Ammon's horn (tissue), 1 donor: Measurements from ENCODE around the gene NPAS3.

ENCODE experiments used
- DNase-seq: peaks from one replicate; pipeline ENCODE4 v3.0.0-alpha.2; 2016; ENCODE audit warnings: low spot score

Gene NPAS3

GRCh38 chr14:33680873-33681272 is 742.2 kb downstream of the NPAS3 start:
- DNase-seq: no peak

DNA sequence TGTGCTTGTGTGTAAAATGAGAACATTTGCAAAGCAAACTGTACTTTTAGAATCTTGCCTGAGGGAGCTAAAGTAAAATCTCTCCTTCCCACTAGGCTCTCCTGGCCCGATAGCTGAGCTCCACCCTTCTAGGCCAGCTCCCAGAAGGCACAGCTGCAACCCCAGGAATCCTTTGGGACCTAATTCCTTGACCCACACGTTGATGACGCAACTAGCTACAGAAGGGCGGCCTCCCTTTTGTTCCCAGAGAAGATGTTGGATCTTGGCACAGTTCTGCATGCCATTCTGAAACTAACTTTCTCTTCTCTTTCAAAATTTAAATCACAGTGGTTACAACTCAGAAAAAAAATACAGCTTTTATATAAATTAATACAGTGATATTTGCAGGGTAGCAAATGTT is 744.1 kb downstream of the NPAS3 start:
- peak; percentile 23 for DNase-seq

DNA sequence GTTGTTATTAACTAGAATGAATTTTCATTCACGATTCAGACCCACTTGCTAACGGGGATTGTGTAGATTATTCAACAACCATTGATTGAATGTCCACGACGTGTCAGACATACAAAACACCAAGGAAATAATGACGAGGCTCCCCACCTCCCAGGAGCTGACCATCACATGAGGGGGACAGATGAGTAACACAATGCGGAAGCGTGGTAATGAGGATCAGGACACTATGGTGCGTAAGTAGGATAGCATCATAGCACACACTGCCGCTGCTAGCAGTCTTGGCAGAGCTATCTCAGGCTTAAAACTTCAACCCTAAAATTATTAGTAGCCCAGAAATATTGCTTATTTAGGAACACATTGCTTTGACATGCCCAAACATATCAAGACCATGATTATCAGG is 746.3 kb downstream of the NPAS3 start:
- DNase-seq: no peak

DNA sequence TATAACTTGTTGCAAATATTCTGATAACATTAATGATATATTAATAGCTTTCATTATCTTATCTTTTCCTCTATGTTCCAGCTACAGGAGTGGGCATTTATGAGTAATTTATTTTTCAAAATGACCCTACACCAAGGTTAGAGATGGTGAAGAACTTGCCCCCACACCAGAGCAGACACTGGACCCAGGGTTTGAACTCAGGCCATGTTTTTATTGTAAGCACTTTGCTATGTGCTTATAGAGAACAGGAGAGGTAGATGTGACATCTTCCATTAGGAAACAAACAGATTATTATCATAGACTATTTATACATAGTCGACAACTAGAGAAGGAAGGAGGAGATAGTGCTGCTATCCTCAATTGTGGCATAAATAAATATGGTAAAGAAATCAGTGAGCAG is 747.0 kb downstream of the NPAS3 start:
- no peak for DNase-seq

DNA sequence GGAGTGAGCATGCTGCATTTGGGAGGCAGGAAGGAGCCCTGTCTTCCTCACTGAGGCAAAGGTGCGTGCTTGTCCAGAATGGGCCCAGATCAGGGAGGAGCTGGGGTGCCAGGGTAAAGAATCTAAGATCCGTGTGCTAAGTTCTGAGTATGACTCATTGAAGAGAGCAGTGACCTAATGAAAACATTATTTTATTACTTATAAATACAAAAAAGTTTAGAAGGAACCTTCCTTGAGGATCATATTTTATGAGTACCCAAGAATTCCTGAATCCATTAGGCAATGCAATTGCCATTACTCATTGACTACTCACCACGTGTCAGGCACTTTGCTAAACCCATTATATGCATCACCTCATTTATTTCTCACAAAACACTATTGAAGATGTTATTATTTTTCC is 747.5 kb downstream of the NPAS3 start:
- no peak for DNase-seq

GRCh38 chr14:33686856-33687255 is 748.2 kb downstream of the NPAS3 start:
- DNase-seq: no peak

- DNase-seq: no peak
Measured at GRCh38 chr14:33689680-33690079, 751.0 kb downstream of the NPAS3 start.

- no peak for DNase-seq
Measured at GRCh38 chr14:33691907-33692306, 753.2 kb downstream of the NPAS3 start.

DNA sequence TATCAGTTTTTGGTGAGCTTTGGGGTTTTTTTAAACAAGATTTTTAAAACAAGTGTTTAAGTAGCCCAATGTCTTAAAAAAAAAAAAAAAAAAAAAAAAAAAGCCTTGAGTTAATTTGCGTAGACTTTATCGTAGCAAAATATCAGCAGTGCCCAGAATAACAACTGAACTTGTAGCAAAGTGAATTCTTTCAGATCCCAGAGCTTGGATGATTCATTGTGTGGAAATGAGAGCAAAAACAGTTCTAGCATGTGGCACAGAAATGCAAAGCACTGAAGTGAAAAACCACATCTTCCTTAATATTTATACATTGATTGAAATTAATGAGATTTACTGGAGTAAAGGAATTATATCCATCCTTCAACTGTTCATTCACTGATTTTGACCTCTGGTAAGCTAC is 754.1 kb downstream of the NPAS3 start:
- no peak for DNase-seq

- no peak for DNase-seq
Measured at GRCh38 chr14:33693237-33693636, 754.6 kb downstream of the NPAS3 start.

GRCh38 chr14:33696165-33696564 is 757.5 kb downstream of the NPAS3 start:
- no peak for DNase-seq

GRCh38 chr14:33699300-33699983 is 760.8 kb downstream of the NPAS3 start:
- peak; percentile 68 for DNase-seq

DNA sequence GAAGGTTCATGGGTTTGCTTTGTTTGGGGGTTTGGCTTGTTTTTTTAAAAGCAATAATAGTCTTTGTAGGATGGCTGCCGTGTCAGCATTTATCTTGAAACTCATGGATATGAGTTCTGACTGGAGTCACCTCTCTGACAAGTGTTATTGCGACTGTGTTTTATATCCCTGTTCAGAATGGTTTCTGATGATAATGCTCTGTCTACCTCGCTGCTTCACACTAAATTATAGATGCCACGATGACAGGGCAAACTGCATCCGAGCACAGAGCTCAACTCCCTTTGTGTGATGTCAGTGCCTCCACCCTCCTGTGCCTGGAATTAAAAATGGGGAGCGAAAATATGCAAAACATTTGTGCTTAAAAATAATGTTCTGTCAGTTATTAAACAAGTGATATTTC is 761.4 kb downstream of the NPAS3 start:
- DNase-seq: no peak

GRCh38 chr14:33702293-33702692 is 763.6 kb downstream of the NPAS3 start:
- DNase-seq: no peak

GRCh38 chr14:33704481-33704880 is 765.8 kb downstream of the NPAS3 start:
- DNase-seq: no peak

DNA sequence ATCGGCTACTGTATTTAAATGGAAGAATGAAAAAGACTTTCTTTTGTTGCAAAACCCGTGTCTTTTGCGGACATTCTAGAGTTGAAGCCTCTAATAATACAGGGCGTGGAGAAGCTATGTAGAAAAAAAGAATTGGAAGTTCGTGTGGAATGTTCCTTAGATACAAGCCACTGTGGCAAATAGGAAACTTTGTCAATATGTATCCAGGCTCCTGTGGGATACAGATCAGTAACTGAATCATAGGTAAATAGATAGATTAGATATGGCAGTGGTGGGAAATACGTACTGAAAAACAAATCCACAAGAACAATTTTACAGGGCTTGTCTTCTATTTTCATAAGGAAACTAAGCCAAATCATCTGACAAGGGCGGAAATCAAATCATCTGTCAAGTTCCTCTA is 766.8 kb downstream of the NPAS3 start:
- DNase-seq: no peak

DNA sequence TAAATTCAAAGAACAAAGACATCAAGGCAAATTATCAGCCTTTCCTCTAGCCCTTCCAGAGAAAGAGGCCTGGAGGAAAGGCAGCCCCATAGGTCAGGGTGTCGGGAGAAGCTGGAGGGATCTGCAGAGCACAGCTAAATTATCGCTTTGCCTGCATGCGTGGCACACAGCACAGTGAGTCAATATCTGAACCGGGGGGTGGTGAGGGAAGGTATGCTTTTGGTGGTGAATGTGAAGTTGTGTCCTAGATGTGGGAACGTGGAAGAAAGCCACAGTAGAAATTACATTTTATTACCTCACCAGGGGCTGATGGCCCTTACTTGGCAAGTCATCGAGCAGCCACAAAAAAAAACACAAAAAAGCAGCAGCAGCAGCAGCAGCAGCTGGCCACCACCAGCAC is 769.0 kb downstream of the NPAS3 start:
- no peak for DNase-seq

GRCh38 chr14:33709283-33709682 is 770.6 kb downstream of the NPAS3 start:
- DNase-seq: no peak

- no peak for DNase-seq
Measured at GRCh38 chr14:33709711-33710110, 771.0 kb downstream of the NPAS3 start.

GRCh38 chr14:33710273-33710672 is 771.6 kb downstream of the NPAS3 start:
- DNase-seq: no peak

DNA sequence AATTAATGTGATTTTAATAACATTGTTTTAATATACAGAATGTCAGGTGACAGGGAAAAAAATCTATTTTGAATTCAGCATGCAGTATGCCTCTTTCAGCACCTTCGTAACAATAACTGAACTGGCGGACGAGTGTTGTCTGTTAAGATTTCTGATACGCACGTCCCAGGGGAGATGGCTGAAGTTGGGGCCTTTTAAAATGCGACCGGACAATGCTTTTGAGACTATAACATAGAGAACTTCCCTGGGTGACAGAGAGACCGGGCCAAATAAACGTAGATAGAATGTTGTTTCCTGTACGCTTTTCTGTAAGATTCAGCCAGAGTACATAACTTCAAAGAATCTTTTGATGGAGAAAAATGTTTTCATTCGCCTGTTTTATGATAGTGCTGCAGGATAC is 772.5 kb downstream of the NPAS3 start:
- DNase-seq: no peak

DNA sequence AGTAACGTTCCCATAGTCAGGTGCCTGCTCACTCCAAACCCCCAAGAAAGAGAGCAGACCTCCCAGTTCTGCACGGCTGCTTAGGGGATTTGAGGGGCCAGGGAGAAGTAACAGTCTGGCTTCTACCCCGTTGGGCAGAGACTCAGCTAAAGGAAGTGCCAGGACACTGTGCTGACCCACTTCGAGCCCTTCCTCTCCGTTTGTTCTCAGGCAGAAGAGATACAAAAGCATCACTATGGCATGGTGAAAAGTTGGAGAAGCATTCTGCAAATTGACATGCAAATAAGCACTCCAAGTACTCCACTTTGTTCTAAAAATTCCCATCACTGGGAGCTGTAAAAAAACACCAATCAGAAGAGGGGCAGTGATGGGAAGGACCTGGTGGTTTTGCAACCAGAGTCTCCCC is 773.1 kb downstream of the NPAS3 start:
- DNase-seq: peak; percentile 83

- no peak for DNase-seq
Measured at GRCh38 chr14:33714527-33715226, 776.0 kb downstream of the NPAS3 start.

- no peak for DNase-seq
Measured at GRCh38 chr14:33715227-33715528, 776.5 kb downstream of the NPAS3 start.
